Uterus (tissue), 4 donors: Measurements from ENCODE around the gene HOTAIR. TPM values are rescaled to one million over a fixed set of nuclear protein-coding genes. Genes with fewer than 3 reads are reported as not detected.

Source experiments
- DNase-seq, 2 donors: peaks; one replicate each; pipeline ENCODE4 v3.0.0-alpha.2; 2019 to 2020
- H3K27ac ChIP-seq, 2 donors: fragments of 200-600 bp; sonication (generic); 1 replicate in 1 of 2; 2 replicates in 1 of 2; pipeline ENCODE4 v1.5.1; 2016 to 2018
- H3K27me3 ChIP-seq, 2 donors: fragments of 200-600 bp; sonication (generic); one replicate each; pipeline ENCODE4 v1.5.1; 2018 to 2019; ENCODE audit warnings: control low read depth in 1 of 2
- H3K36me3 ChIP-seq, 2 donors: fragments of 200-600 bp; sonication (generic); one replicate each; pipeline ENCODE4 v1.5.1; 2019; ENCODE audit warnings: control low read depth in 1 of 2
- H3K4me1 ChIP-seq, 2 donors: fragments of 200-600 bp; sonication (generic); one replicate each; pipeline ENCODE4 v1.5.1; 2018 to 2019; ENCODE audit warnings: control low read depth in 1 of 2
- H3K4me3 ChIP-seq, 2 donors: fragments of 200-600 bp; sonication (generic); 1 replicate in 1 of 2; 2 replicates in 1 of 2; pipeline ENCODE4 v1.5.1; 2018 to 2019; ENCODE audit warnings: mild to moderate bottlenecking in 1 of 2
- H3K9me3 ChIP-seq, 2 donors: fragments of 200-600 bp; sonication (generic); one replicate each; pipeline ENCODE4 v1.5.1; 2019; ENCODE audit warnings: control low read depth in 1 of 2
- CTCF ChIP-seq, 4 experiments: fragments of 200-600 bp in 2 of 4; fragments of 450-650 bp in 2 of 4; sonication (generic) in 2 of 4; IDR thresholded peaks; one replicate each; pipeline ENCODE4 v1.5.1; 2016 to 2019; ENCODE audit warnings: antibody characterized with exemption in 4 of 4, mild to moderate bottlenecking in 2 of 4, moderate library complexity in 1 of 4
- POLR2A ChIP-seq, 2 donors: fragments of 450-650 bp; IDR thresholded peaks; one replicate each; pipeline ENCODE4 v1.6.1; 2016; ENCODE audit warnings: antibody characterized with exemption in 2 of 2, mild to moderate bottlenecking in 1 of 2, moderate library complexity in 1 of 2
- intact Hi-C: fragments of 100-400 bp; cut with DNase I; formaldehyde crosslinking; loops from one replicate; pipeline ENCODE4 v1.15.1; 2023; ENCODE audit warnings: low total_unique reads
- total RNA-seq, 4 donors: library from RNA; depleted of rRNA in 3 of 4; stranded (reverse); fragments of >200 nt in 3 of 4; gene quantifications; one replicate each; pipeline versions ENCODE4 v1.1.0 to v1.2.4, GENCODE V29; 2014 to 2023
- donor health status: DM: yes; HTN: yes; CAD: no.

HOTAIR gene
- total RNA-seq, 4 donors from 2014 or later = 1.2 to 4.1 (median 2.1) TPM; not detected in 1

- intact Hi-C loops = no loop called here
- TF ChIP-seq POLR2A (IDR thresholded peaks at IDR 0.05) (no peak), CTCF (IDR thresholded peaks at IDR 0.05) (no peak)
Observed at GRCh38 chr12:53986686-53987483, 12.1 kb upstream of the HOTAIR start.

GRCh38 chr12:53985994-53986685, 11.4 kb upstream of the HOTAIR start:
- TF ChIP-seq CTCF (IDR thresholded peaks at IDR 0.05) (peak in 1 of 4 experiments; percentile 3), POLR2A (IDR thresholded peaks at IDR 0.05) (no peak)
- H3K36me3 ChIP-seq = no peaks in the 10 kb centered on the region
- peaks cover 0 to 17% of the 10 kb centered on the region in 2 donors for H3K4me1 ChIP-seq
- H3K4me3 ChIP-seq = peak overlapping the region in 1 of 2 donors; percentile 39
- H3K27me3 ChIP-seq = peaks cover 12 to 88% of the 10 kb centered on the region in 2 donors
- intact Hi-C loops = no loop called here
- no peaks in the 10 kb centered on the region for H3K9me3 ChIP-seq
- no peak for DNase-seq
- peak overlapping the region in 1 of 2 donors; percentile 27 for H3K27ac ChIP-seq

More at GRCh38 chr12:53986686-53987483, 12.1 kb upstream of the HOTAIR start:
- Histone ChIP-seq H3K27me3 (peaks cover 15 to 94% of the 10 kb centered on the region in 2 donors), H3K4me1 (peaks cover 0 to 17% of the 10 kb centered on the region in 2 donors), H3K4me3 (peak overlapping the region in 1 of 2 donors; percentile 39), H3K27ac (no peak overlapping the region), H3K36me3 (no peaks in the 10 kb centered on the region), H3K9me3 (no peaks in the 10 kb centered on the region)
- no peak for DNase-seq

DNA sequence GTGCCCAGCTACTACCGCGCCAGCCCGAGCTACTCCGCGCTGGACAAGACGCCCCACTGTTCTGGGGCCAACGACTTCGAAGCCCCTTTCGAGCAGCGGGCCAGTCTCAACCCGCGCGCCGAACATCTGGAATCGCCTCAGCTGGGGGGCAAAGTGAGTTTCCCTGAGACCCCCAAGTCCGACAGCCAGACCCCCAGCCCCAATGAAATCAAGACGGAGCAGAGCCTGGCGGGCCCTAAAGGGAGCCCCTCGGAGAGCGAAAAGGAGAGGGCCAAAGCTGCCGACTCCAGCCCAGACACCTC, 10.9 kb upstream of the HOTAIR start:
- intact Hi-C loops = no loop called here
- TF ChIP-seq CTCF (IDR thresholded peaks at IDR 0.05) (no peak), POLR2A (IDR thresholded peaks at IDR 0.05) (no peak)
- H3K27ac ChIP-seq = peak overlapping the region in 1 of 2 donors; percentile 27
- H3K27me3 ChIP-seq = peaks cover 12 to 84% of the 10 kb centered on the region in 2 donors
- DNase-seq = no peak
- peak overlapping the region in 1 of 2 donors; percentile 39 for H3K4me3 ChIP-seq
- no peaks in the 10 kb centered on the region for H3K36me3 ChIP-seq
- H3K9me3 ChIP-seq = no peaks in the 10 kb centered on the region
- peaks cover 0 to 13% of the 10 kb centered on the region in 2 donors for H3K4me1 ChIP-seq

DNA sequence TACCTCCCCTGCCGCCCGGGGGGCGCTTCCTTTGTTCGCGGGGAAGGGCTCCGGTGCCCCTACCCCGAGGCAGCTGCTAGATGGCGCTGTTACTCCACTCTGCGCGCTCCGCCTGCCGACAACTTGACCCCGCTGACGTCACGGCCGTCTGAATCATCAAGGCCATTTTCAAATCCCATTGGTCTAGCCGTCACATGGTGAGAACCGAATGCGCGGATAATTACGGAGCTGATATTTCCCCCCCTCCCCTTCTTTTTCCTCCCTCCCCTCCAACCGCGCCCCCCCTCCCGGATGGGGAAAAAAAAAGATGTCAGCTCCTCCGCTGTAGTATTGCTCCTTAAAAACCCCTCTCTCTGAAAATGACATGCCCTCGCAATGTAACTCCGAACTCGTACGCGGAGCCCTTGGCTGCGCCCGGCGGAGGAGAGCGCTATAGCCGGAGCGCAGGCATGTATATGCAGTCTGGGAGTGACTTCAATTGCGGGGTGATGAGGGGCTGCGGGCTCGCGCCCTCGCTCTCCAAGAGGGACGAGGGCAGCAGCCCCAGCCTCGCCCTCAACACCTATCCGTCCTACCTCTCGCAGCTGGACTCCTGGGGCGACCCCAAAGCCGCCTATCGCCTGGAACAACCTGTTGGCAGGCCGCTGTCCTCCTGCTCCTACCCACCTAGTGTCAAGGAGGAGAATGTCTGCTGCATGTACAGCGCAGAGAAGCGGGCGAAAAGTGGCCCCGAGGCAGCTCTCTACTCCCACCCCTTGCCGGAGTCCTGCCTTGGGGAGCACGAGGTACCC, 10.3 kb upstream of the HOTAIR start, which contains the start of gene HOXC10:
Gene HOXC10 (plus strand): TSS at position 246 of the 791 bp plus-strand sequence. CDS start 114 bp downstream, at position 360.
- Histone ChIP-seq H3K36me3 (no peaks in the 10 kb centered on the region), H3K4me1 (peaks cover 0 to 10% of the 10 kb centered on the region in 2 donors), H3K27ac (peak within 1 kb of the TSS in 1 of 2 donors; percentile 27), H3K27me3 (peaks cover 12 to 78% of the 10 kb centered on the region in 2 donors), H3K4me3 (peak within 1 kb of the TSS in 1 of 2 donors; percentile 39), H3K9me3 (no peaks in the 10 kb centered on the region)
- peak; percentile 85 to 95 for DNase-seq
- intact Hi-C loops = no loop called here
- TF ChIP-seq POLR2A (IDR thresholded peaks at IDR 0.05) (peak in 1 of 2 donors; percentile 22), CTCF (IDR thresholded peaks at IDR 0.05) (peak; percentile 39 to 90 (median 68))
